ENCODE results near the gene GPRIN1. TPM values are rescaled to one million over a fixed set of nuclear protein-coding genes. Genes with fewer than 3 reads are reported as not detected.

Gene GPRIN1
- polyA plus RNA-seq, 3 donors from 2014 or later = 0.34 to 0.63 (median 0.46) TPM

DNA sequence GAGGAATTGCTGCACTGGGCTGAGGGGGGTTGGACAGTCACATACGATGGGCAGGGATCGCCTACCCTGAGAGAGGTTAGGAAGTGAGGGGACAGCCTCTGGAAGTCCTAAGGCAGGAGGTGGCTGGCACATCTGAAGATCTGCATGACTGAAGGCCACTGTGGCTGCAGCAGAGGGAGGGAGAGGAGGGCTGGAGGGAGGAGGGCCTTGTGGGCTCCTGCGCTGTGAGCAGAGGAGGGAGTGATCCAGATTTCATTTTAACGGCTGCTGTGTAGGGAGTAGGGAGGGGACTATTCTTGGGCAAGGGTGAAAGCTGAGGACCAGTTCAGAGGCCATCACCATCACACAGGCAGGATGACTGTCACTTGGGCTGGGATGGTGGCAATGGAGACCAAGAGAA, 27.6 kb upstream of the GPRIN1 start:
- H3K27me3 Mint-ChIP-seq (ENCODE audit: low read depth in 3 of 3) = peaks cover 4 to 17% (median 15%) of the 10 kb centered on the region in 3 donors

DNA sequence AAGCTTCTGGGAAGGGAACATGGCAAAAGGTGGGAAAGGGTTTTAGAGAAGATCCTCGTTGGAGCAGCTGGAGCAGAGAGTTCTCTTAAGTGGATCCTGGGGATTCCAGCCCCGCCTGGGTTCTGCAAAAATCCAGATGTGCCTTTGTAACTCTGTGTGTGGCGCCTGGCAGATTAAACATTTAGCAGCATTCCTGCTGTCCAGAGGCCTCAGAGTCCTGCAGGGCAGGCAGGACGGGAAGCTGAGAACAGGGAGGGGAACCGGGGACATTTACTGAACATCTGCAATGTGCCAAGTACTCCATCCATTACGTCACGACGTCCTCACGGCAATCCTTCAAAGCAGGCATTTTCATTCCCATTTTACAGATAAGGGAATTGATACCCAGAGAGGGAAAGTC, 26.5 kb upstream of the GPRIN1 start:
- no peak for DNase-seq
- H3K27ac Mint-ChIP-seq = no peak overlapping the region
- peaks cover 0 to 1% (median 0%) of the 10 kb centered on the region in 6 donors for H3K9me3 Mint-ChIP-seq
- H3K36me3 Mint-ChIP-seq = peaks cover 0 to 5% (median 4%) of the 10 kb centered on the region in 3 donors
- peaks cover 4 to 22% (median 15%) of the 10 kb centered on the region in 3 donors for H3K27me3 Mint-ChIP-seq (ENCODE audit: low read depth in 3 of 3)
- no peaks in the 10 kb centered on the region for H3K4me1 Mint-ChIP-seq
- no peak overlapping the region for H3K4me3 Mint-ChIP-seq

More for the DNA sequence above, 27.6 kb upstream of the GPRIN1 start:
- Mint-ChIP-seq H3K9me3 (peaks cover 0 to 1% (median 0%) of the 10 kb centered on the region in 6 donors), H3K36me3 (peaks cover 0 to 5% (median 4%) of the 10 kb centered on the region in 3 donors), H3K4me1 (no peaks in the 10 kb centered on the region), H3K27ac (no peak overlapping the region), H3K4me3 (no peak overlapping the region)
- DNase-seq = no peak

DNA sequence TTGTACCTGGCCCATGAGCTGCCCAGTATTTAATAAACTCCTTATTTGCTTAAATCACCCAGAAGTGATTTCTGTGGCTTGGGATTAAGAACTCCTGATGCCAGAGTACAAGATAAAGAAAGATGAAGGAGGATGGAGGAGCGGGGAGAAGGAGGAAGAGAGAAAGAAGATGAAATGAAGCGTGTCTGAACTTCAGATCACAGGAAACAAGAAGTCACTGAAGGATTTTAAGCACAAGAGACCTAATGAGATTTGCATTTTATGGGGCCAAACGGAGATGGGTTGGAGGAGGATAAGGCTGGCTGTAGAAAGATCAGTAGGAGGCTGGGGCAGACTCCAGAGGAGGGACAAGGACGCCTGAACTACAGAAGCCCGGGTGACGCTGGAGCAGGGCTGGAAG, 23.6 kb upstream of the GPRIN1 start:
- Mint-ChIP-seq H3K4me1 (peaks cover 7 to 12% of the 10 kb centered on the region in 2 donors), H3K27me3 (ENCODE audit: low read depth in 3 of 3) (peaks cover 10 to 30% (median 21%) of the 10 kb centered on the region in 3 donors), H3K36me3 (peaks cover 0 to 5% (median 4%) of the 10 kb centered on the region in 3 donors), H3K9me3 (peaks cover 0 to 1% (median 0%) of the 10 kb centered on the region in 6 donors), H3K4me3 (no peak overlapping the region), H3K27ac (no peak overlapping the region)
- no peak for DNase-seq

DNA sequence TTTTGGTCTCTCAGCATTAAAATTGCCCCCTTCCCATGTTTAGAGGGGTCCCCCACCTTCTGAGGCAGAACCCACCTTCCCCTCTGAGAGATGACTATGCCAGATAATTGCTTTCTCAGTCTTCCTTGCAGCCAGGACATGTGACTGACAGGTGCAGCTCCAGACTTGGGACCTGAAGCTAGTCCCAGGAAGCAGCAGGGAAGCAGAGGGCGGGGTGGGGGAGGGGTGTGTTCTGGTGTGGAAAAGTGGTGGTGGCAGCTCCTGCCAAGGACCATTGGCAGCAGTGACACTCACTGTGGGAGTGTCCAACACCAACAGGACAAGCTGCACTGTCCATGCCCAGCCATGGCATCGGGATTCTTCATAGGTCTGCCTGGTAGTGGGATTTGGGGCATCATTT, 22.8 kb upstream of the GPRIN1 start:
- no peak for DNase-seq
- Mint-ChIP-seq H3K36me3 (peaks cover 0 to 5% (median 4%) of the 10 kb centered on the region in 3 donors), H3K27me3 (ENCODE audit: low read depth in 3 of 3) (peaks cover 13 to 35% (median 28%) of the 10 kb centered on the region in 3 donors), H3K27ac (no peak overlapping the region), H3K4me1 (peaks cover 7 to 15% of the 10 kb centered on the region in 2 donors), H3K4me3 (no peak overlapping the region), H3K9me3 (peaks cover 0 to 1% (median 0%) of the 10 kb centered on the region in 6 donors)

DNA sequence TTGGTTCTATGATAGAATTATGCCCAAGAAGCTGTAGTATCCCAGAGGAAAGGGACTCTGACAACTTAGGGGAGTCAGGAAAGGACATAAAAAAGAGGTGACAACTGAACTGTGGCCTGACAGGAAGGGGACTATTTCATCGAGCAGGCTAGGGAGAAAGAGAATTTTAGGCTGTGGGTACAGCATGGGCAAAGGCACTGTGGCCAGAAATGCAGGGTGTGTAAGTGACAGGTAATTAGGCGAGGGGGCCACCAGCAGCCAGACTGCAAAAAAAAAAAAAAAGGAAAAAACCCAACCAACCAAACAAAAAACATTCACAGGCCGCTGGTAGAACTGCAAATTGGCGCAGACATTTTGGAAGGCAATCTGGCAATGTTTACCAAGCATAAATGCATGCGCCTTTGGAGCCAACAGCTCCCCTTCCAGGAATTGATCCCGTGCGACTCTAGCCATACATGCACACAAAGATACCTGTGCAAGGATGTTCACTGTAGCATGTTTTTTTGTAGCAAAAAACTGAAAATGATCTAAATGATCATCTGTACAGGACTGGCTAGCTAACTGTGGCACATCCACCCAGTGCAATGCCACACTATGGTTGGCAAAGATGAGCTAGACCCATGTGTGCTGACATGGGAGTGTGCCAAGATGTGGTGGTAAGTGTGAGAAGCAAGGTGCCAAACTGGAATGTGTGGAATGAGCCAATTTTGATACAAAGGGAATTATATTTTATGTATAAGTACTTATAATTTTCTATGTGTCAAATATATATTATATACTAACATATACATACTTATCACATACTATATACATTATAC, 21.6 kb upstream of the GPRIN1 start:
- H3K27me3 Mint-ChIP-seq (ENCODE audit: low read depth in 3 of 3) = peaks cover 11 to 35% (median 24%) of the 10 kb centered on the region in 3 donors
- H3K4me3 Mint-ChIP-seq = peak overlapping the region in 1 of 5 donors; percentile 72
- peaks cover 7 to 15% of the 10 kb centered on the region in 2 donors for H3K4me1 Mint-ChIP-seq
- H3K36me3 Mint-ChIP-seq = peaks cover 0 to 5% (median 4%) of the 10 kb centered on the region in 3 donors
- H3K27ac Mint-ChIP-seq = no peak overlapping the region
- no peak for DNase-seq
- peaks cover 0 to 1% (median 0%) of the 10 kb centered on the region in 6 donors for H3K9me3 Mint-ChIP-seq

DNA sequence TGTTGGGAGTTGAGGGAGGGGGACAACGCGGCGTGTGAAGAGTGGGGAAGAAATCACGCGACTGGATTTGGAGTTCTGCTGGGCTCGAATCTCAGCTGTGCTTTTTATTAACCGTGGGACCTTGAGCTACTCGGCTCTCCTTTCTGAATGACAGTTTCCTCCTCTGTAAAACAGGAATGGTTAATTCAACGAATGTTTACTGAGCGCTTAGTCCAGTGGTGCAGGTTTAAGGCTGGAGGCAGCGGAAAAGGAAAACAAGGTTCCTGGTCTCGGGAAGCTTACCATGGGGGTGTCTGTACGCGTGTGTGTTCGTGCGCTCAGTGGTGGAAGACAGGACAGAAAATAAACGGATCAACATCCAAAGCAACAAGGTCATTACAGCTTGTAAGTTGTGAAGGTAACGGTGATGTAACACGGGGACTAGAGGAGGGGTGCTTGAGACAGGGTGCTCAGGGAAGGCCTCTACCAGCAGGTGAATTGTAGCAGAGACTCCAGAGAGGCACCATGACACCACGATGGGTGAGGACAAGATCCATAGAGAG, 20.8 kb upstream of the GPRIN1 start:
- H3K4me1 Mint-ChIP-seq = peaks cover 7 to 15% of the 10 kb centered on the region in 2 donors
- H3K36me3 Mint-ChIP-seq = peaks cover 0 to 5% (median 4%) of the 10 kb centered on the region in 3 donors
- H3K27ac Mint-ChIP-seq = no peak overlapping the region
- peaks cover 13 to 38% (median 24%) of the 10 kb centered on the region in 3 donors for H3K27me3 Mint-ChIP-seq (ENCODE audit: low read depth in 3 of 3)
- peak overlapping the region; percentile 23 to 72 (median 57) for H3K4me3 Mint-ChIP-seq
- DNase-seq = no peak
- H3K9me3 Mint-ChIP-seq = peaks cover 0 to 1% (median 0%) of the 10 kb centered on the region in 6 donors

DNA sequence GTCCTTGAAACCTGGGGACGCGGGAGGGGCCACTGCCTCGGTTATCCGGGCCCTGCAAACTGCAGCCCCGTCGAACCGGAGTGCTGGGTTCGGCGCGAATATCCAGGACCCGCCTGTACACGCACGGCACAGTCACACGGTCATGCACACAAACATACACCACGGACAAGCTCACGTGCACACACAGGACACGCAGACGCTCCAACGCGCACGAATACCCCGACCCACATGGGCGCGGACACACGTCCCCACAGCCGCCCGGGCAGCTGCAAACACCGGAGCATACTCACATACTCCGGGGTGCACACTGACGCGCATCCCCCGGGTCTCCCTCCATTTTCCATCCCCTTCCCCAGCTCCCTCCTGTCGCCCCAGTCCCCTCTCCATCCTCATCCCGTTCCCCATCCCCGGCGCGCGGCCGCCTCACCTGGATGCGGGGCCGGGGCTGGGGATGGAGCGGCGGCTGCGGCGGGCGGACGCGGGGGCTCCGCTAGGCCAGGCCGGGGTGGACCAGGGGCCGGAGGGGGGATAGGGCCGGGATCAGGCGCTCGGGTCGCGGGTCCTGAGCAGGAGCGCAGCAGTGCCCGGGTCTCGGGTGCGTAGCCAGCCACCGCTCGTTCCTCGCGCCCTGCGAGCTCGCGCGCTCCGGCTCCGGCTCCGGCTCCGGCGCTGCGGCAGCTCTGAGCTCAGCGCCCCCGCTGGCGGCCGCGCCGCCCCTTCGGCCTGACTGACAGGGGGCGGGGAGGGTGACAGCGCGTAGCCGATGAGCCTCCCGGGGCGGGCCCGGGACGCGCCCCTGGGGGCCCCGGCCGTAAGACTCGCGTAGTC, 20.1 kb upstream of the GPRIN1 start, which contains the start of the genes EIF4E1B and SNCB:
TSS of gene EIF4E1B (plus strand) at position 823 of the 828 bp plus-strand sequence. CDS start 12,113 bp downstream, outside the sequence.
TSS of gene SNCB (minus strand) at position 682 of the 828 bp plus-strand sequence. CDS start 880 bp downstream, outside the sequence.
- DNase-seq = peak in 2 of 3 donors; percentile 31 to 35
- Mint-ChIP-seq H3K27ac (no peak within 1 kb of the TSS), H3K27me3 (ENCODE audit: low read depth in 3 of 3) (peaks cover 15 to 35% (median 24%) of the 10 kb centered on the region in 3 donors), H3K36me3 (peaks cover 0 to 2% (median under 1%) of the 10 kb centered on the region in 3 donors), H3K4me1 (peaks cover 7 to 15% of the 10 kb centered on the region in 2 donors), H3K4me3 (peak within 1 kb of the TSS; percentile 23 to 72 (median 57)), H3K9me3 (peaks cover 0 to 1% (median 0%) of the 10 kb centered on the region in 6 donors)

DNA sequence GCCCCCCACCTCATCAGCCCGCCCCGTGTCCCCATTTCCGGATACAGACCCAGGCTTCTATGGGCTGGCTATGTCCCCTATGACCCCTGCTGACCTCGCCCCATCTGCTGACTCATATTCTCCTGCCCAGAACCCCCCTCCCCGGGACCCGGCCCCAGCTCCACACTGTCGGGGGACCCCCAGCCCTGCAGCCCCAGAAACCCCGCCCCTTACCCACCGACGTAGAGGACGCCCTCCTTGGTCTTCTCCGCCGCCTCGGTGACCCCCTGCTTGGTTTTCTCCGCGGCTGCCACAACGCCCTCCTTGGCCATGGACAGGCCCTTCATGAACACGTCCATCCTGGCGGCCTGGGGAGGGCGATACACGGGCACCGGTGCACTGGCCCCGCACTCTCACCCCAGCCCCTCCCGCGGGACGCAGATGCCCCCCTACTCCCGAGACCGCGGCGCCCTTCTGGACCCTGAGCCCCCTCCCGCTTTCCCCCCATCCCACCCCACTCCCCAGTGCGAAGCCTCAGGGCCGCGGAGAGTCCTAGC, 19.4 kb upstream of the GPRIN1 start:
- H3K27me3 Mint-ChIP-seq (ENCODE audit: low read depth in 3 of 3) = peaks cover 15 to 35% (median 22%) of the 10 kb centered on the region in 3 donors

DNA sequence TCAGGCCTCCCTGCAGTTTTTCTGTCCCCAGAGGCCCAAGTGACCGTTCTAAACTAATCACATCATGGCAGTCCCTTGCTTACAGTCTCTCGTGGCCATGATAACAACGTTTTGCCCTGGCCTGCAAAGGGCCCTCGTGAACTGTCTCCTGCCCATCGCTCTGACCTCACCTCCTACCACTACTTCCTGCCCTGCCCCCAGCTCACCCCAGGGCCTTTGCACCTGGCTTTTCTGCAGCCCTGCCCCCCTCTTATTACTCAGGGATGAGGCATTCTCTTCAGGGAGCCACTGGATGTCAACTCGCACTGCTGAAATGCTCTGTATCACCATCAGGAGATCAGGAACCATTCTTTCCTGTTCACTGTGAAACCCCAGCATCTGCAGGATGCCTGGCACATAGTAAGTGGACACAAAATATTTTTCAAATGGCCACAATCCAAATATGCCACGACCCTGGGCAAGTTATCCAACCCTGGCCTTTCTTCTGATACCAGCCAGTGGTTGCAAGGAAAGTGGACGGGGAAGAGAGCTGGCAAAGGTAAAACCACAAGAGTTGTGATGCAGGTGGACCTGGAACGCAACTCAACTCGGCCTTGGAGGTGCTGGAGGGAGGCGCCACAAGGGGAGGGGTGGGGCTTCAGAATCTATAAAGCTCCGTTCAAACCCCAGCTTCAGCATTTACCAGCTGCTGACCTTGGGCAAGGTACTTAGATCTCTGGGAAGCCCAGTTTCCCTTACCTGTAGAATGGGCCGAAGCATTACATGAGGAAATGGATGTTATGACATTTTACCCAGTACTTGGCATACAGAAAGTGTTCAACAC, 18.7 kb upstream of the GPRIN1 start:
- no peak for DNase-seq
- Mint-ChIP-seq H3K4me3 (peak overlapping the region in 3 of 5 donors; percentile 44 to 56 (median 53)), H3K9me3 (no peaks in the 10 kb centered on the region), H3K4me1 (peaks cover 7 to 15% of the 10 kb centered on the region in 2 donors), H3K36me3 (no peaks in the 10 kb centered on the region), H3K27me3 (ENCODE audit: low read depth in 3 of 3) (peaks cover 15 to 29% (median 21%) of the 10 kb centered on the region in 3 donors), H3K27ac (no peak overlapping the region)

More for the DNA sequence above, 19.4 kb upstream of the GPRIN1 start:
- H3K4me3 Mint-ChIP-seq = peak overlapping the region in 4 of 5 donors; percentile 44 to 56 (median 53)
- no peak overlapping the region for H3K27ac Mint-ChIP-seq
- peaks cover 7 to 15% of the 10 kb centered on the region in 2 donors for H3K4me1 Mint-ChIP-seq
- no peak for DNase-seq
- H3K36me3 Mint-ChIP-seq = no peaks in the 10 kb centered on the region
- peaks cover 0 to 1% (median 0%) of the 10 kb centered on the region in 6 donors for H3K9me3 Mint-ChIP-seq

DNA sequence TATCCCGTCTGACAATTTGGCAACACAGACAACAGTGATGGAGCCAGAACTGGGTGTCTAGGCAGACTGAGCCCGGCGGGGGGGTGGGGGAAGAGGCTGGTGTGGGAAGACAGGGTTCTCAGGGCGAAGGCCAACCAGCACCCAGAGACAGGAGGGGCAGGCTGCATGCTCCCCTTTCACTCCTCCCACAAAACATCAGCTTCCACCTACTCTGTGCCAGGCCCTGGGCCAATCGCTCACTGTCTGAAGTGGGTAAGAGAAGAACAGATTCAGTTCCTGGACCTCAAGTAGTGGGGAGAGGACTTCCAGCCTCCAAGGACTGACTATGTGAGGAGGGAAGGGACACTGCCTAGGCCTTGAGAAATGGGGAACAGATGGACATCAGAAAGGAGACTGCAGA, 17.6 kb upstream of the GPRIN1 start:
- Mint-ChIP-seq H3K27me3 (ENCODE audit: low read depth in 3 of 3) (peaks cover 17 to 28% (median 23%) of the 10 kb centered on the region in 3 donors), H3K36me3 (no peaks in the 10 kb centered on the region)

DNA sequence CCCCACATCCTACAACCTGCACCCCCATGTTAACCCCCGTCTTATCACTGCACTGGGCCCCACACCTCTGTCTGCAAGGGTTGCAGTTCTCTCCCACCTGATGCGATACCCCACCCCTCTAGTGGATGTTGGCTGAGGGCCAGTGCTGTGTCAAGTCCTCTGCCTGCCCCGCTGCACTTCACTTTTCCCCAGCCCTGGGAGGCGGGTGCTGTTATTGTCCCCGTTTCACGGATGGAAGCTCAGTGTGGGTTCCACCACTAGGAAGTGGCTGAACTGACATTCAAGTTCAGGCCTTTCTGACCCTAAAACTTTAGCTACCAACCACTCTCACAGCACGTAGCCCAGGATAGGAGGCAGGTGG, 16.9 kb upstream of the GPRIN1 start:
- DNase-seq = no peak
- H3K27ac Mint-ChIP-seq = no peak overlapping the region

More for the DNA sequence above, 17.6 kb upstream of the GPRIN1 start:
- DNase-seq = no peak
- H3K4me1 Mint-ChIP-seq = peaks cover 7 to 15% of the 10 kb centered on the region in 2 donors
- no peaks in the 10 kb centered on the region for H3K9me3 Mint-ChIP-seq
- no peak overlapping the region for H3K27ac Mint-ChIP-seq
- H3K4me3 Mint-ChIP-seq = no peak overlapping the region

More for the DNA sequence above, 16.9 kb upstream of the GPRIN1 start:
- Mint-ChIP-seq H3K27me3 (ENCODE audit: low read depth in 3 of 3) (peaks cover 19 to 28% (median 27%) of the 10 kb centered on the region in 3 donors), H3K4me1 (peaks cover 7 to 18% of the 10 kb centered on the region in 2 donors), H3K9me3 (no peaks in the 10 kb centered on the region), H3K36me3 (no peaks in the 10 kb centered on the region), H3K4me3 (no peak overlapping the region)
